Endodermal cell (in vitro differentiated cells): ENCODE results near the gene PTPRN2. TPM values are rescaled to one million over a fixed set of nuclear protein-coding genes. Genes with fewer than 3 reads are reported as not detected.

Source experiments
- DNase-seq: peaks from one replicate; pipeline ENCODE4 v3.0.0-alpha.2; 2017
- H3K27ac ChIP-seq: 2 replicates; pipeline ENCODE4 v1.5.1; 2013; ENCODE audit warnings: mild to moderate bottlenecking, low read depth, low read length, moderate library complexity
- H3K27me3 ChIP-seq: 2 replicates; pipeline ENCODE4 v1.6.1; 2013; ENCODE audit warnings: mild to moderate bottlenecking, low read length, moderate library complexity; ENCODE audit not compliant: insufficient read depth, control insufficient read depth, poor library complexity, severe bottlenecking
- H3K36me3 ChIP-seq: 2 replicates; pipeline ENCODE4 v1.7.0; 2013; ENCODE audit warnings: mild to moderate bottlenecking, low read length, moderate library complexity; ENCODE audit not compliant: control insufficient read depth, insufficient read depth
- H3K4me1 ChIP-seq: one replicate; pipeline ENCODE4 v1.7.0; 2013; ENCODE audit warnings: low read length; ENCODE audit not compliant: control insufficient read depth, insufficient read depth
- H3K4me3 ChIP-seq: 2 replicates; pipeline ENCODE4 v1.5.1; 2013; ENCODE audit warnings: mild to moderate bottlenecking, low read length, moderate library complexity
- H3K9ac ChIP-seq: 2 replicates; pipeline ENCODE4 v1.6.1; 2013; ENCODE audit warnings: mild to moderate bottlenecking, low read length, moderate library complexity; ENCODE audit not compliant: poor library complexity, severe bottlenecking; ENCODE audit errors: extremely low read depth
- H3K9me3 ChIP-seq: 2 replicates; pipeline ENCODE4 v1.6.1; 2013; ENCODE audit warnings: mild to moderate bottlenecking, low read length, moderate library complexity; ENCODE audit not compliant: control insufficient read depth
- H3K27ac Mint-ChIP-seq: 2 replicates; pipeline ENCODE4 v1.8.0; 2020; ENCODE audit warnings: mixed read lengths
- H3K27me3 Mint-ChIP-seq: 2 replicates; pipeline ENCODE4 v1.8.0; 2021; ENCODE audit warnings: mild to moderate bottlenecking, mixed read lengths; ENCODE audit not compliant: insufficient read depth
- H3K36me3 Mint-ChIP-seq: 2 replicates; pipeline ENCODE4 v1.8.0; 2020; ENCODE audit warnings: low read depth, mixed read lengths
- H3K4me1 Mint-ChIP-seq: 2 replicates; pipeline ENCODE4 v1.8.0; 2020; ENCODE audit warnings: mixed read lengths
- H3K4me3 Mint-ChIP-seq: 2 replicates; pipeline ENCODE4 v1.8.0; 2020; ENCODE audit warnings: mild to moderate bottlenecking, moderate library complexity, mixed read lengths
- H3K9me3 Mint-ChIP-seq: 2 replicates; pipeline ENCODE4 v1.8.0; 2020; ENCODE audit warnings: mild to moderate bottlenecking, mixed read lengths
- CTCF ChIP-seq: fragments of 200-600 bp; sonication (generic); conservative IDR thresholded peaks from 2 replicates; pipeline ENCODE4 v1.5.0; 2021; ENCODE audit warnings: antibody characterized with exemption, mild to moderate bottlenecking
- WGBS, 2 experiments: methylation state at CpG; one replicate each; pipeline versions ENCODE4 v1.1.5 to v1.1.7; 2013; ENCODE audit warnings: missing lambda C conversion rate in 2 of 2, mixed read lengths in 1 of 2; ENCODE audit not compliant: insufficient coverage in 1 of 2, insufficient read length in 1 of 2; 5-methylcytosine and 5-hydroxymethylcytosine counted together
- total RNA-seq, 2 donors: library from RNA; stranded (reverse); fragmentation: NEBNext Ultra II Directional in 1 of 2; extraction: Animal tissue kit (Norgen Biotek cat#: 25700) in 1 of 2; gene quantifications; 2 replicates in 1 of 2; 3 replicates in 1 of 2; pipeline ENCODE4 v1.2.1, GENCODE V29; 2021

PTPRN2 gene
- total RNA-seq, 2 donors from 2014 or later, result 0.69 to 1.2 TPM

- Mint-ChIP-seq H3K27me3 (no peaks in the 10 kb centered on the region), H3K4me1 (no peaks in the 10 kb centered on the region), H3K9me3 (peaks cover 28% of the 10 kb centered on the region), H3K27ac (no peak overlapping the region), H3K36me3 (no peaks in the 10 kb centered on the region), H3K4me3 (no peak overlapping the region)
- no peak overlapping the region for H3K27ac ChIP-seq
- H3K9me3 ChIP-seq, result peaks cover 84% of the 10 kb centered on the region
- TF ChIP-seq CTCF, result no peak
- no peaks in the 10 kb centered on the region for H3K36me3 ChIP-seq
- no peak overlapping the region for H3K4me3 ChIP-seq
- 83 to 87% methylated on average over 14 to 19 of the region's 19 CpGs for WGBS, 2 experiments
- no peaks in the 10 kb centered on the region for H3K4me1 ChIP-seq
- DNase-seq, result peak; percentile 18
- H3K27me3 ChIP-seq, result no peaks in the 10 kb centered on the region
- no peak overlapping the region for H3K9ac ChIP-seq
Observed at GRCh38 chr7:157945401-157945800, 642.2 kb downstream of the PTPRN2 start.

GRCh38 chr7:157944734-157945291 lies 642.8 kb downstream of the PTPRN2 start:
- Mint-ChIP-seq H3K4me3 (no peak overlapping the region), H3K9me3 (peaks cover 28% of the 10 kb centered on the region), H3K27me3 (no peaks in the 10 kb centered on the region), H3K27ac (no peak overlapping the region), H3K36me3 (no peaks in the 10 kb centered on the region), H3K4me1 (no peaks in the 10 kb centered on the region)
- Histone ChIP-seq H3K9ac (no peak overlapping the region), H3K27ac (no peak overlapping the region), H3K4me3 (no peak overlapping the region), H3K27me3 (no peaks in the 10 kb centered on the region), H3K36me3 (no peaks in the 10 kb centered on the region), H3K4me1 (no peaks in the 10 kb centered on the region), H3K9me3 (peaks cover 84% of the 10 kb centered on the region)
- TF ChIP-seq CTCF, result no peak
- DNase-seq, result peak; percentile 11
- WGBS, 2 experiments, result 85 to 90% methylated on average over 7 to 10 of the region's 10 CpGs

- H3K27ac Mint-ChIP-seq, result no peak overlapping the region
- no peaks in the 10 kb centered on the region for H3K36me3 Mint-ChIP-seq
- H3K9ac ChIP-seq, result no peak overlapping the region
- peak; percentile 13 for DNase-seq
- no peak overlapping the region for H3K4me3 Mint-ChIP-seq
- peaks cover 84% of the 10 kb centered on the region for H3K9me3 ChIP-seq
- no peaks in the 10 kb centered on the region for H3K36me3 ChIP-seq
- H3K9me3 Mint-ChIP-seq, result peaks cover 31% of the 10 kb centered on the region
- no peak for TF ChIP-seq CTCF
- H3K4me1 ChIP-seq, result no peaks in the 10 kb centered on the region
- no peaks in the 10 kb centered on the region for H3K27me3 ChIP-seq
- H3K4me3 ChIP-seq, result no peak overlapping the region
- H3K27ac ChIP-seq, result no peak overlapping the region
- 81 to 84% methylated on average over 5 to 14 of the region's 14 CpGs for WGBS, 2 experiments
- no peaks in the 10 kb centered on the region for H3K4me1 Mint-ChIP-seq
- no peaks in the 10 kb centered on the region for H3K27me3 Mint-ChIP-seq
Observed at GRCh38 chr7:157944051-157944450, 643.6 kb downstream of the PTPRN2 start.
